Measurements from ENCODE around the gene SEMA6B. TPM values are rescaled to one million over a fixed set of nuclear protein-coding genes. Genes with fewer than 3 reads are reported as not detected.
"Not testable (repeated sequence)": the region's sequence is repeated elsewhere in the genome, so short reads cannot be mapped to it uniquely, and the experiment has no call there.

Gene SEMA6B
- total RNA-seq, 1 donor from 2014 or later: 6.9 TPM

- no peak overlapping the region for H3K27ac Mint-ChIP-seq
- no peaks in the 10 kb centered on the region for H3K9me3 Mint-ChIP-seq
- TF ChIP-seq CTCF (IDR thresholded peaks at IDR 0.05; ENCODE audit: unreplicated experiment): no peak
- H3K4me1 Mint-ChIP-seq: peaks cover 4% of the 10 kb centered on the region
- H3K27me3 Mint-ChIP-seq (ENCODE audit: low read depth): peaks cover 14% of the 10 kb centered on the region
- H3K4me3 Mint-ChIP-seq: no peak overlapping the region
- no peak for DNase-seq (ENCODE audit: low spot score in 2 of 2, unreplicated experiment in 2 of 2)
- H3K36me3 Mint-ChIP-seq: no peaks in the 10 kb centered on the region
Measured at GRCh38 chr19:4533835-4534424, 25.6 kb downstream of the SEMA6B start.

DNA sequence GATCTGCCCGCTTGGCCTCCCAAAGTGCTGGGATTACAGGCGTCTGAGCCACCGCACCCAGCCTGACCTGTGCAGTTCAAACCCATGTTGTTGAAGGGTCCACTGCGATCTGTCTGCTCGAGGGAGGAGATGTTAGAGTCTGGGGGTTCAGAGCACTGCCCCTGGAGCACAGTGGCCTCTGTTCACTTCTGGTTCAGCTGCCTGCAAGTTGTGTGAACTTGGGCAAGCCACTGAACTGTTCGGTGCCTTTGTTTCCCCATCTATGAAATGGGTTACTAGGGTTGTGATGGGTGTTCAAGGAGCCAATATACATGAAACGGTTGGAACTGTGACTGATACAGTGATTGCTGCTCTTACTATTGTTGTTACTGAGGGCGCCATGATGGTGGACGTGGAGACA lies 26.1 kb downstream of the SEMA6B start:
- no peak overlapping the region for H3K27ac Mint-ChIP-seq
- no peak for TF ChIP-seq CTCF (IDR thresholded peaks at IDR 0.05; ENCODE audit: unreplicated experiment)
- no peaks in the 10 kb centered on the region for H3K9me3 Mint-ChIP-seq
- H3K4me3 Mint-ChIP-seq: no peak overlapping the region
- peaks cover 14% of the 10 kb centered on the region for H3K27me3 Mint-ChIP-seq (ENCODE audit: low read depth)
- no peaks in the 10 kb centered on the region for H3K36me3 Mint-ChIP-seq
- no peak for DNase-seq (ENCODE audit: low spot score in 2 of 2, unreplicated experiment in 2 of 2)
- H3K4me1 Mint-ChIP-seq: peaks cover 4% of the 10 kb centered on the region

DNA sequence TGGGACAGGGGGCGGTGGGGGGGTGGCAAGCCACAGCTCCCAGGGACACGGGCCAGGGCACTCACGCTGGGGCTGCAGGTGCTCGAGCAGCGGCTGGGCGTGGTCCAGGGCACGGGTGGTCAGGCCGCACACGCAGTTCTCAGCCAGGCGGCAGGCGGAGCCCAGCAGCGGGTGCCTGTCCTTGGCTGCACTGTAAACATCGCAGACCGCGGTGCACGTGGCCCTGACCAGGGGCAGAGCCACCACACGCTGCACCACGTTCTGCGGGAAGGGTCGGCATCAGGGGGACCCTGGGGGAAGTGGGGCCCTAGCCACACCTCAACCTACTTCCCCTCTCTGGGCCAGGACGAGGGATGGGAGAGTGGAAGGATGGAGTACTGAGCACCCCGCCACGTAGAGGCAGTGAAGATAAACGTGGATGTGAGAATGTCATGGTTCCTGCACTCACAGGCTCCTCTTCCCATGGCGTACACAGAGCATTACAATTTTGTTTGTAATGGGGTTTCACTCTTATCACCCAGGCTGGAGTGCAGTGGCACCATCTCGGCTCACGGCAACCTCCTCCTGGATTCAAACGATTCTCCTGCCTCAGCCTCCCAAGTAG lies 27.8 kb downstream of the SEMA6B start:
- Mint-ChIP-seq H3K27ac (no peak overlapping the region), H3K9me3 (no peaks in the 10 kb centered on the region), H3K27me3 (ENCODE audit: low read depth) (peaks cover 14% of the 10 kb centered on the region), H3K4me3 (no peak overlapping the region), H3K36me3 (no peaks in the 10 kb centered on the region), H3K4me1 (peaks cover 4% of the 10 kb centered on the region)
- TF ChIP-seq CTCF (IDR thresholded peaks at IDR 0.05; ENCODE audit: unreplicated experiment): no peak
- no peak for DNase-seq (ENCODE audit: low spot score in 2 of 2, unreplicated experiment in 2 of 2)

DNA sequence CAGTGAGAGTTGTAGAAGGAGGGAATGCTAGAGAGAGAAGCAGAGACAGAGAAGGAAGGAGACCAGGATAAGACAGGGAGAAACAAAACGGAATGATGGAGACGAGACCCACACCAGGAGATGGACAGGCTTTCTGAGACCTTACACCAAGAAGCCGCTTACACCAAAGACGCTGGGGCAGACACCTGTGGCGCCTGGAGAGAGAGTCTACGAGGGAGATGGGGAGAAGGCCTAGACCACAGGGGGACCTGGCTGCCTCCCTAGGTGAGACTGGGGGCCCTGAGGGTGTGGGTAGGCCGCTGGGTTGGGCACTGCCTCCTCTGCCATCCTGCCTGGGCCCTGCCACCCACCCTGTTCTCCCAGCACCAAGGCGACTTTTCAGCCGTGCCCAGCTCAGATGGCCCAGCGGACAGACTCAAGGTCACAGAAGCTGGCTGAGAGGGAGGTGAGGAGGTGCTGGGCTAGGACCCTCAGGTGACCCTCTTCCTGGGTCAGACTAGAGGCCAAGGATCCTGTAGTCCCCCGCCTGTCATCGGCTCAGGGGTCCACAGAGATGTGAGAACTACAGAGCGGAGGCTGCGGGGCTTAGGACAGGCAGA lies 29.5 kb downstream of the SEMA6B start:
- H3K9me3 Mint-ChIP-seq: no peaks in the 10 kb centered on the region
- TF ChIP-seq CTCF (IDR thresholded peaks at IDR 0.05; ENCODE audit: unreplicated experiment): no peak
- DNase-seq (ENCODE audit: low spot score in 2 of 2, unreplicated experiment in 2 of 2): no peak
- no peak overlapping the region for H3K27ac Mint-ChIP-seq
- peaks cover 10% of the 10 kb centered on the region for H3K27me3 Mint-ChIP-seq (ENCODE audit: low read depth)
- no peaks in the 10 kb centered on the region for H3K4me1 Mint-ChIP-seq
- no peak overlapping the region for H3K4me3 Mint-ChIP-seq
- no peaks in the 10 kb centered on the region for H3K36me3 Mint-ChIP-seq

- Mint-ChIP-seq H3K4me1 (no peaks in the 10 kb centered on the region), H3K4me3 (no peak overlapping the region)
Measured at GRCh38 chr19:4528843-4529242, 30.6 kb downstream of the SEMA6B start.

GRCh38 chr19:4527377-4527776 lies 32.1 kb downstream of the SEMA6B start:
- DNase-seq (ENCODE audit: low spot score in 2 of 2, unreplicated experiment in 2 of 2); H3K27ac Mint-ChIP-seq; H3K9me3 Mint-ChIP-seq; H3K36me3 Mint-ChIP-seq; H3K4me3 Mint-ChIP-seq; H3K27me3 Mint-ChIP-seq (ENCODE audit: low read depth); H3K4me1 Mint-ChIP-seq: not testable (repeated sequence)

More at GRCh38 chr19:4528843-4529242, 30.6 kb downstream of the SEMA6B start:
- no peaks in the 10 kb centered on the region for H3K9me3 Mint-ChIP-seq
- no peak for DNase-seq (ENCODE audit: low spot score in 2 of 2, unreplicated experiment in 2 of 2)
- no peak for TF ChIP-seq CTCF (IDR thresholded peaks at IDR 0.05; ENCODE audit: unreplicated experiment)
- peaks cover 7% of the 10 kb centered on the region for H3K27me3 Mint-ChIP-seq (ENCODE audit: low read depth)
- no peak overlapping the region for H3K27ac Mint-ChIP-seq
- H3K36me3 Mint-ChIP-seq: no peaks in the 10 kb centered on the region
